Vagina (tissue), 2 donors: ENCODE data around the gene RNMT.

ENCODE experiments used
- CTCF ChIP-seq, 3 experiments: fragments of 450-650 bp in 2 of 3; fragments of 200-600 bp in 1 of 3; sonication (generic) in 1 of 3; IDR thresholded peaks; one replicate each; pipeline ENCODE4 v1.5.1; 2017 to 2019; ENCODE audit warnings: antibody characterized with exemption in 3 of 3, mild to moderate bottlenecking in 2 of 3, moderate library complexity in 2 of 3
- POLR2A ChIP-seq, 2 donors: fragments of 450-650 bp; IDR thresholded peaks; one replicate each; pipeline ENCODE4 v1.6.1; 2017; ENCODE audit warnings: antibody characterized with exemption in 2 of 2, mild to moderate bottlenecking in 2 of 2, moderate library complexity in 2 of 2
- POLR2AphosphoS5 ChIP-seq, 2 donors: sonication (generic); formaldehyde crosslinking; IDR thresholded peaks; one replicate each; pipeline ENCODE4 v1.9.0; 2017; ENCODE audit warnings: antibody characterized with exemption in 2 of 2, mild to moderate bottlenecking in 2 of 2, low read depth in 1 of 2; ENCODE audit not compliant: insufficient read depth in 1 of 2

- TF ChIP-seq CTCF (IDR thresholded peaks at IDR 0.05): peak; percentile 26 to 73 (median 67)
- TF ChIP-seq POLR2AphosphoS5 (IDR thresholded peaks at IDR 0.05; ENCODE audit: insufficient read depth in 1 of 2, low read depth in 1 of 2): no peak
- no peak for TF ChIP-seq POLR2A (IDR thresholded peaks at IDR 0.05)
Measured at GRCh38 chr18:13813271-13813849, 86.9 kb downstream of the RNMT start.
